GM12873 (cell line): Measurements from ENCODE around the gene TTLL3.

Experiments used
- TF ChIP-seq, protein P1 (sequence below): IDR thresholded peaks from 2 replicates; pipeline ENCODE4 v1.5.1; 2012; ENCODE audit warnings: low read depth, mild to moderate bottlenecking, moderate library complexity, low read length, control low read depth; ENCODE audit not compliant: insufficient read depth; ENCODE audit errors: missing control alignments

Gene TTLL3

GRCh38 chr3:9846231-9846630, 36.2 kb downstream of the TTLL3 start:
- TF ChIP-seq, protein P1, sequence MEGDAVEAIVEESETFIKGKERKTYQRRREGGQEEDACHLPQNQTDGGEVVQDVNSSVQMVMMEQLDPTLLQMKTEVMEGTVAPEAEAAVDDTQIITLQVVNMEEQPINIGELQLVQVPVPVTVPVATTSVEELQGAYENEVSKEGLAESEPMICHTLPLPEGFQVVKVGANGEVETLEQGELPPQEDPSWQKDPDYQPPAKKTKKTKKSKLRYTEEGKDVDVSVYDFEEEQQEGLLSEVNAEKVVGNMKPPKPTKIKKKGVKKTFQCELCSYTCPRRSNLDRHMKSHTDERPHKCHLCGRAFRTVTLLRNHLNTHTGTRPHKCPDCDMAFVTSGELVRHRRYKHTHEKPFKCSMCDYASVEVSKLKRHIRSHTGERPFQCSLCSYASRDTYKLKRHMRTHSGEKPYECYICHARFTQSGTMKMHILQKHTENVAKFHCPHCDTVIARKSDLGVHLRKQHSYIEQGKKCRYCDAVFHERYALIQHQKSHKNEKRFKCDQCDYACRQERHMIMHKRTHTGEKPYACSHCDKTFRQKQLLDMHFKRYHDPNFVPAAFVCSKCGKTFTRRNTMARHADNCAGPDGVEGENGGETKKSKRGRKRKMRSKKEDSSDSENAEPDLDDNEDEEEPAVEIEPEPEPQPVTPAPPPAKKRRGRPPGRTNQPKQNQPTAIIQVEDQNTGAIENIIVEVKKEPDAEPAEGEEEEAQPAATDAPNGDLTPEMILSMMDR = no peak

DNA sequence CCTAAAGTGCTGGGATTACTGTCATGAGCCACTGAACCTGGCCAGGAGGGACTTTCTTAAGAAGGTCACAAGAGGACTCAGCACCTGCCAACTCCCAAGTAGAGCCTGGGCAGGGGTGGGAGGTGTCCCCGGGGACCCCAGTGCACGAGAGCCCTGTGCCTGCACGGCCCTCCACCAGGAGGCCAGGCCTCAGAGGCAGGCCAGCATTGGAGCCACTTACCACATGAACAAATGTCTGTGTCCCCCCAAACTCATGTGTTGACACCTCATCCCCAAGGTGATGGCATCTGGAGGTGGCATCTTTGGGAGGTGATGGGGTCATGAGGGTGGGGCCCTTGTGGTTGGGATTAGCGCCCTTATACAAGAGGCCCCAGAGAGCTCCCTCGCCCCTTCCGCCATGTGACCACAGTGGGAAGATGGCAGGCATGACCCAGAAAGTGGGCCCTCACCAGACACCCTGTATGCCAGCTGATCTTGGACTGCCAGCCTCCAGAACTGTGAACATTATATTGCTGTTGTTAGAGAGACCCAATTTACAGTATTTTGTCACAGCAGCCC, 36.9 kb downstream of the TTLL3 start:
- TF ChIP-seq, protein P1 = no peak

GRCh38 chr3:9848860-9849259, 38.8 kb downstream of the TTLL3 start:
- TF ChIP-seq, protein P1 = peak; percentile 43

- TF ChIP-seq, protein P1 = no peak
Observed at GRCh38 chr3:9852528-9852927, 42.5 kb downstream of the TTLL3 start.

DNA sequence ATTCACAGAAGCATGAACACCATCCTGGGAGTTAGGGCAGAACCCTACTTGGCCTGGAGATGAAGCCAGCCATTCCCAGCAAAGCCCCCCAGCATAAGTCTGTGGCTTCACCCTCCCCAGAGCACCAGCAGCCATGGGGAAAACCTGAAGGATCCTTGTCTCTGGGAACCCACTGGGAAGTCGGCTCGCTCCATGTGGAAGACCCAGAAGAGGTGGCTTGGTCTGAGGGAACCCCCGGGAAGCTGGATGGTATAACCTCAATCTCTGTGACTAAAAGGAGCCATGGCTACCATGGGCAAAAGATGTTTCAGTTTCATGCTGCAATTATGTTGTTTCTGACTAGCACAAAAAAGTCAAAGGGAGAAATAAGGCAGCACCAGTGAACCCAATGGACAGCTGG, 45.5 kb downstream of the TTLL3 start:
- TF ChIP-seq, protein P1 = no peak

- TF ChIP-seq, protein P1 = no peak
Observed at GRCh38 chr3:9859530-9860025, 49.5 kb downstream of the TTLL3 start.

GRCh38 chr3:9861201-9861600, 51.1 kb downstream of the TTLL3 start:
- TF ChIP-seq, protein P1 = no peak
